Parathyroid adenoma (tissue), 2 donors: ENCODE measurements around the gene BBC3.
"Not testable (repeated sequence)": the region's sequence is repeated elsewhere in the genome, so short reads cannot be mapped to it uniquely, and the experiment has no call there.

ENCODE experiments used
- H2AFZ ChIP-seq: fragments of 300-600 bp; sonication (generic); one replicate; pipeline ENCODE4 v1.7.0; 2017; ENCODE audit warnings: antibody characterized with exemption, mild to moderate bottlenecking
- H3K27ac ChIP-seq: fragments of 300-600 bp; sonication (generic); one replicate; pipeline ENCODE4 v1.7.0; 2017
- H3K27me3 ChIP-seq: fragments of 300-600 bp; sonication (generic); one replicate; pipeline ENCODE4 v1.7.0; 2017; ENCODE audit warnings: low read length; ENCODE audit not compliant: control insufficient read depth, insufficient read depth
- H3K36me3 ChIP-seq: fragments of 300-600 bp; sonication (generic); one replicate; pipeline ENCODE4 v1.7.0; 2017; ENCODE audit warnings: low read length; ENCODE audit not compliant: control insufficient read depth, insufficient read depth
- H3K4me1 ChIP-seq: fragments of 300-600 bp; sonication (generic); one replicate; pipeline ENCODE4 v1.7.0; 2017; ENCODE audit warnings: control low read depth
- H3K4me2 ChIP-seq: fragments of 300-600 bp; sonication (generic); one replicate; pipeline ENCODE4 v1.7.0; 2017; ENCODE audit warnings: low read length
- H3K4me3 ChIP-seq: fragments of 300-600 bp; sonication (generic); one replicate; pipeline ENCODE4 v1.7.0; 2017; ENCODE audit warnings: low read depth, low read length
- H3K79me2 ChIP-seq: fragments of 300-600 bp; sonication (generic); one replicate; pipeline ENCODE4 v1.7.0; 2017; ENCODE audit warnings: control low read depth
- H3K9ac ChIP-seq: fragments of 300-600 bp; sonication (generic); one replicate; pipeline ENCODE4 v1.7.0; 2017; ENCODE audit warnings: mild to moderate bottlenecking
- H3K9me3 ChIP-seq: fragments of 300-600 bp; sonication (generic); one replicate; pipeline ENCODE4 v1.7.0; 2017; ENCODE audit warnings: low read length; ENCODE audit not compliant: control insufficient read depth
- CTCF ChIP-seq: fragments of 300-600 bp; sonication (generic); IDR thresholded peaks from one replicate; pipeline ENCODE4 v1.7.0; 2017; ENCODE audit warnings: antibody characterized with exemption, mild to moderate bottlenecking
- donor health status: primary hyperparathyroidism.

Gene BBC3

DNA sequence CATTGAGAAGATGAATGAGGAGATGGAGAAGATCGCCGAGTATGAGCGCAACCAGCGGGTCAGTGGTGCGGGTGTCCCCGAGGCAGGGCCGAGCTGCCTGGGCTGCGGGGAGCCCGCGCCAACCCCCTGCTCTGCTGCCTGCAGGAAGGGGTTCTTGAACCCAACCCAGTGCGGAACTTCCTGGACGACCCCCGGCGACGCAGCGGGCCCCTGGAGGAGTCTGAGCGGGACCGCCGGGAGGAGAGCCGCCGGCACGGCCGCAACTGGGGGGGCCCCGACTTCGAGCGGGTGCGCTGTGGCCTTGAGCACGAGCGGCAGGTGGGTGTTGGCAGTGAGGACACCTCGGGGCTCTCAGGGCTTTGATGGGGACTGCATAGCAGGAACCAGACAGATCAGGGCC, 33.6 kb upstream of the BBC3 start:
- Histone ChIP-seq H3K27me3 (no peaks in the 10 kb centered on the region), H3K9ac (no peak overlapping the region), H3K4me1 (no peaks in the 10 kb centered on the region), H3K9me3 (no peaks in the 10 kb centered on the region), H3K4me3 (no peak overlapping the region), H3K27ac (no peak overlapping the region), H3K36me3 (no peaks in the 10 kb centered on the region), H3K79me2 (peaks cover 2% of the 10 kb centered on the region), H3K4me2 (no peak overlapping the region), H2AFZ (no peak overlapping the region)
- no peak for TF ChIP-seq CTCF

DNA sequence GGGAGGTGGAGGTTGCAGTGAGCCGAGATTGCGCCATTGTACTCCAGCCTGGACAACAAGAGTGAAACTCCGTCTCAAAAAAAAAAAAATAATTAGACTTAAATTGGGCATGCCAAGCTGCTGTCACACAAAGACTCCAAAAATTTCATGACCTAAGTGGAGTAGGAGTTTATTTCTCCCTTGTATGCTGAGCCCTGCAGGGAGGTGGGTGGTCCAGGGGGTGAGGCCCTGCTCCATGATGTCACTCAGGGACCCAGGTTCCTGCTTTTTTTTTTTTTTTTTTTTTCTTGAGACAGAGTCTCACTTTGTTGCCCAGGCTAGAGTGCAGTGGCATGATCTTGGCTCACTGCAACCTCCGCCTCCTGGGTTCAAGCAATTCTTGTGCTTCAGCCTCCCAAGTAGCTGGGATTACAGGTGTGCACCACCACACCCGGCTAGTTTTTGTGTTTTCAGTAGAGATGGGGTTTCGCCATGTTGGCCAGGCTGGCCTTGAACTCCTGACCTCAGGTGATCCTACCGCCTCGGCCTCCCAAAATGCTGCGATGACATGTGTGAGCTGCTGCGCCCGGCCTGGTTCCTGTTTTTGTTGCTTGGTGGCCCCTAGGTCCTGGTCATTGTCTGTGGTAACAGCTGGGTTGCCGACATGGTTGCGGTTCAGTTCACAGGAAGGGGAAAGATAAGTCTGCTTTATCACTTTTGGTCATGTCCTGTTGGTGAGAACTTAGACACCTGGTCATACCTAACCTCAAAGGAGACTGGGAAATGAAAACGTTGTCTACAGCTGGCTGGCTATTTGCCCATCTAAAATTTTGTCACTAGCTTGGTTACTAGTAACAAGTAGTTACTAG, 31.2 kb upstream of the BBC3 start:
- H3K9me3 ChIP-seq, H2AFZ ChIP-seq, H3K36me3 ChIP-seq, H3K27ac ChIP-seq, H3K27me3 ChIP-seq, H3K4me3 ChIP-seq, H3K4me1 ChIP-seq, H3K9ac ChIP-seq, H3K4me2 ChIP-seq: not testable (repeated sequence)
- H3K79me2 ChIP-seq, result peaks cover 18% of the 10 kb centered on the region

- Histone ChIP-seq H3K79me2 (peaks cover 18% of the 10 kb centered on the region), H3K4me3 (no peak overlapping the region), H3K4me1 (peaks cover 9% of the 10 kb centered on the region), H3K27me3 (no peaks in the 10 kb centered on the region), H3K9me3 (no peaks in the 10 kb centered on the region), H3K9ac (no peak overlapping the region), H3K4me2 (no peak overlapping the region), H3K36me3 (no peaks in the 10 kb centered on the region), H2AFZ (no peak overlapping the region), H3K27ac (no peak overlapping the region)
- TF ChIP-seq CTCF, result no peak
Observed at GRCh38 chr19:47260476-47260875, 29.5 kb upstream of the BBC3 start.

DNA sequence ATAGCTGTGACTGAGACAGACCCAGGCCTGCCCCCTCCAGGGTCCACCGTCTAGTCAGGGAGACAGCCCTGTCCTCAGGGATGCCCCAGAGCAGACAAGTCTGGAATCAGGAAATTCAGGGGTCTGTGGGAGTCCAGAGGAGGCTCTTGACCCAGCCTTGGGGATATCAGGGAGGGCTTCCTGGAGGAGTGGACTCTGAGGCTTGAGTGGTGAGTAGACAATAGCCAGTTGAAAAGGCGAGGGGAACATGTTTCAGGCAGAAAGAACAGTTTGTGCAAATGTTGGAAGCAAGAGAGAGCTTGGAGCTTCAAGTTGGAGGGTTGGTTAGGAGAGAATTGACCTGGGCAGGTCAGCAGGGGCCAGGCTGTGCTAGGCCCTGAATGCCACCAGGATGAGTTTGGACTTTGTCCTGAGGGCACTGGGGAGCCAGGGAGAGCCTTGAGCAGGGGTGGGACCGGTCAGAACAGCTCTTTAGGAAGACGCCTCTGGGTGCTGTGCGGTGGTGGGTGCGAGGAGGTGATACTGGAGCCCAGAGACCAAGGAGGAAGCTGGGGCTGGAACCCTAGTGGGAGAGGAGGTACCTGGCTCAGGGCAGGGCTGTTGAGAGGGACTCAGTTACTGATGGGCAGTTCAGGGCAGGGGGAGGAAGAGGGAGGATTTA, 28.0 kb upstream of the BBC3 start:
- Histone ChIP-seq H3K4me1 (peaks cover 9% of the 10 kb centered on the region), H3K27ac (peak overlapping the region; percentile 82), H3K79me2 (peaks cover 18% of the 10 kb centered on the region), H2AFZ (no peak overlapping the region), H3K9ac (no peak overlapping the region), H3K4me3 (no peak overlapping the region), H3K4me2 (no peak overlapping the region), H3K27me3 (no peaks in the 10 kb centered on the region), H3K36me3 (no peaks in the 10 kb centered on the region), H3K9me3 (no peaks in the 10 kb centered on the region)
- no peak for TF ChIP-seq CTCF

DNA sequence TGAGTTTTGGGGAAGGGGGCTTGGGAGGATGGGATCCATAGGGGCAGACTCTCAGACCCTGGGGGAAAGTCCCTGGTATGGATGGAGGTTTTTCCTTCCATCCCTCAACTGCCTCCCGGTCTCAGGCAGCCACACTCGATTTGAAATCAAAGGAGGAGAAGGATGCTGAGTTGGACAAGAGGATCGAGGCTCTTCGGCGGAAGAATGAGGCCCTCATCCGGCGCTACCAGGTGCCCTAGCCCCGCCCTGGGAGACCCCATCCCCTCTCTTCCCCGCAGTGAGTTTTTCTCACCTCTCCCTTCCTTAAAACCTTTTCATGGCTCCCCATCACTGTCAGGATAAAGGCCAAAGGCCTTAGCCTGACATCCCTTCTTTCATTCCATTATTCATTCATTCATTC, 27.4 kb upstream of the BBC3 start:
- peak overlapping the region; percentile 82 for H3K27ac ChIP-seq
- H3K79me2 ChIP-seq, result peaks cover 18% of the 10 kb centered on the region
- no peaks in the 10 kb centered on the region for H3K27me3 ChIP-seq
- no peaks in the 10 kb centered on the region for H3K36me3 ChIP-seq
- H3K9ac ChIP-seq, result no peak overlapping the region
- H3K4me2 ChIP-seq, result no peak overlapping the region
- no peak overlapping the region for H2AFZ ChIP-seq
- no peaks in the 10 kb centered on the region for H3K9me3 ChIP-seq
- H3K4me3 ChIP-seq, result no peak overlapping the region
- TF ChIP-seq CTCF, result no peak
- H3K4me1 ChIP-seq, result peaks cover 9% of the 10 kb centered on the region
